OCI-LY1 (cell line): ENCODE data around the gene TTF2.

Experiments
- H2AFZ ChIP-seq: fragments of 200-600 bp; sonication (generic), shearing (Covaris generic); 2 replicates; pipeline ENCODE4 v1.6.0; 2014; ENCODE audit warnings: antibody characterized with exemption, mild to moderate bottlenecking, low read length
- H3F3A ChIP-seq: fragments of 200-600 bp; sonication (generic), shearing (Covaris generic); 2 replicates; pipeline ENCODE4 v1.6.0; 2014; ENCODE audit warnings: mild to moderate bottlenecking, antibody characterized with exemption, low read length, moderate library complexity; ENCODE audit not compliant: insufficient read depth
- H3K27ac ChIP-seq: fragments of 200-600 bp; sonication (generic); 2 replicates; pipeline ENCODE4 v1.5.1; 2014; ENCODE audit warnings: low read length, mixed run types, mild to moderate bottlenecking, low read depth; ENCODE audit not compliant: poor library complexity, severe bottlenecking
- H3K27me3 ChIP-seq: fragments of 200-600 bp; sonication (generic); 2 replicates; pipeline ENCODE4 v1.6.0; 2014; ENCODE audit warnings: antibody characterized with exemption, mild to moderate bottlenecking, low read length, moderate library complexity; ENCODE audit not compliant: insufficient read depth
- H3K36me3 ChIP-seq: fragments of 200-600 bp; sonication (generic); 2 replicates; pipeline ENCODE4 v1.6.1; 2014; ENCODE audit warnings: mild to moderate bottlenecking, antibody characterized with exemption, low read length, moderate library complexity, mixed read lengths; ENCODE audit not compliant: insufficient read depth
- H3K4me1 ChIP-seq: fragments of 200-600 bp; sonication (generic); 2 replicates; pipeline ENCODE4 v1.5.1; 2014; ENCODE audit warnings: mild to moderate bottlenecking, low read length, moderate library complexity; ENCODE audit not compliant: insufficient read depth, severe bottlenecking
- H3K4me2 ChIP-seq: fragments of 200-600 bp; sonication (generic), shearing (Covaris generic); 2 replicates; pipeline ENCODE4 v1.6.1; 2014; ENCODE audit warnings: low read length
- H3K4me3 ChIP-seq: fragments of 200-600 bp; sonication (generic); 2 replicates; pipeline ENCODE4 v1.5.1; 2014; ENCODE audit warnings: low read length, low read depth, mild to moderate bottlenecking, mixed read lengths; ENCODE audit not compliant: poor library complexity, severe bottlenecking
- H3K79me2 ChIP-seq: fragments of 200-600 bp; shearing (Covaris generic); 2 replicates; pipeline ENCODE4 v1.6.1; 2016; ENCODE audit warnings: mixed run types, low read length, mixed read lengths; ENCODE audit not compliant: insufficient read depth
- H3K9ac ChIP-seq: fragments of 200-600 bp; sonication (generic), shearing (Covaris generic); 2 replicates; pipeline ENCODE4 v1.6.1; 2014; ENCODE audit warnings: mild to moderate bottlenecking, low read length, mixed read lengths
- H3K9me2 ChIP-seq: fragments of 200-600 bp; sonication (generic), shearing (Covaris generic); 2 replicates; pipeline ENCODE4 v1.6.1; 2014; ENCODE audit warnings: low read depth, mild to moderate bottlenecking, low read length, mixed read lengths
- H3K9me3 ChIP-seq: fragments of 200-600 bp; shearing (Covaris generic); 2 replicates; pipeline ENCODE4 v1.6.1; 2014; ENCODE audit warnings: low read length, mixed read lengths
- H4K20me1 ChIP-seq: fragments of 200-600 bp; sonication (generic), shearing (Covaris generic); 2 replicates; pipeline ENCODE4 v1.6.0; 2016; ENCODE audit warnings: mild to moderate bottlenecking, low read length; ENCODE audit not compliant: insufficient read depth
- EZH2 ChIP-seq: fragments of 200-600 bp; sonication (generic), shearing (Covaris generic); IDR thresholded peaks from 2 replicates; pipeline ENCODE4 v1.8.0; 2017; ENCODE audit warnings: borderline replicate concordance, mixed run types, mild to moderate bottlenecking, antibody characterized with exemption, low read length, moderate library complexity, mixed read lengths
- TF ChIP-seq, protein P1 (sequence below): fragments of 200-600 bp; sonication (generic), shearing (Covaris generic); IDR thresholded peaks from 2 replicates; pipeline ENCODE4 v1.5.1; 2017; ENCODE audit warnings: mild to moderate bottlenecking, antibody characterized with exemption, low read length, moderate library complexity, mixed read lengths

Gene TTF2

DNA sequence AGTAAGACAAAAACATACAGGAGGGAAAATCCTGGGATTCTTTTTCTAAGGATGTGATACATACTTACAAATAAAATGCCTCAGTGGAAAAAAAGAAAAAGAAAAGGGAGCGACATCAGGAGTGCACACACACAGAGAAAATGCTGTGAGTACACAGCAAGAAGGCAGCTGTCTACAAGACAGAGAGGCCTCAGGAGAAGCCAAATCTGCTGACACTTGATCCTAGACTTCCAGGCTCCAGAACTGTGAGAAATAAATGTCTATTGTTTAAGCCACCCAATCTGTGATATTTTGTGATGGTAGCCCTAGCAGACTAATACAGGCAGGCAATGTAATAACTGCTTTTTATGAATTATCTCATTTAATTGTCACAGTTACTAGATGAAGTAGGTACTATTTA is 78.4 kb downstream of the TTF2 start:
- no peak overlapping the region for H2AFZ ChIP-seq
- H3K9me2 ChIP-seq, result no peaks in the 10 kb centered on the region
- H3K4me3 ChIP-seq, result no peak overlapping the region
- no peaks in the 10 kb centered on the region for H3K9me3 ChIP-seq
- no peak for TF ChIP-seq EZH2
- TF ChIP-seq, protein P1, sequence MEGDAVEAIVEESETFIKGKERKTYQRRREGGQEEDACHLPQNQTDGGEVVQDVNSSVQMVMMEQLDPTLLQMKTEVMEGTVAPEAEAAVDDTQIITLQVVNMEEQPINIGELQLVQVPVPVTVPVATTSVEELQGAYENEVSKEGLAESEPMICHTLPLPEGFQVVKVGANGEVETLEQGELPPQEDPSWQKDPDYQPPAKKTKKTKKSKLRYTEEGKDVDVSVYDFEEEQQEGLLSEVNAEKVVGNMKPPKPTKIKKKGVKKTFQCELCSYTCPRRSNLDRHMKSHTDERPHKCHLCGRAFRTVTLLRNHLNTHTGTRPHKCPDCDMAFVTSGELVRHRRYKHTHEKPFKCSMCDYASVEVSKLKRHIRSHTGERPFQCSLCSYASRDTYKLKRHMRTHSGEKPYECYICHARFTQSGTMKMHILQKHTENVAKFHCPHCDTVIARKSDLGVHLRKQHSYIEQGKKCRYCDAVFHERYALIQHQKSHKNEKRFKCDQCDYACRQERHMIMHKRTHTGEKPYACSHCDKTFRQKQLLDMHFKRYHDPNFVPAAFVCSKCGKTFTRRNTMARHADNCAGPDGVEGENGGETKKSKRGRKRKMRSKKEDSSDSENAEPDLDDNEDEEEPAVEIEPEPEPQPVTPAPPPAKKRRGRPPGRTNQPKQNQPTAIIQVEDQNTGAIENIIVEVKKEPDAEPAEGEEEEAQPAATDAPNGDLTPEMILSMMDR, result no peak
- H4K20me1 ChIP-seq, result no peaks in the 10 kb centered on the region
- no peak overlapping the region for H3K4me2 ChIP-seq
- no peaks in the 10 kb centered on the region for H3K27me3 ChIP-seq
- H3K9ac ChIP-seq, result no peak overlapping the region
- no peaks in the 10 kb centered on the region for H3F3A ChIP-seq
- no peaks in the 10 kb centered on the region for H3K36me3 ChIP-seq
- H3K79me2 ChIP-seq, result no peaks in the 10 kb centered on the region
- H3K4me1 ChIP-seq, result no peaks in the 10 kb centered on the region
- H3K27ac ChIP-seq, result no peak overlapping the region

DNA sequence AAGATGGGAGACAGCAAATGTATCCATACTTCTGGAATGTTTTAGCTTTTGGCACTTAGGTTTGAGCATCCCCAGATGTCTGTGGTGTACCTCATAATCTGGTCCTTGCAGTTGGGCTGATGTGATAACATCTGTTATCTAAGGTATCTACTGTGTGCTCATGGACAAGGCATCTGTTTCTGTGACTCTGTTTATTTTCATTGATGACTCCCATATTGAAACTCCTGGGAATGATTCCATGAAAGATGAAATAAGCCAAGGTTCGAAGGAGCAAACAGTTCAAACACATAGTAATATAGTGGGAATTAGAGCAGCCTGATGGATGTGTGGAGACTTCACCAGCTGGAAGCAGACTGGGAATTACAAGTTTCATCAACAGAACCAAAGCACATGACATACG is 82.1 kb downstream of the TTF2 start:
- Histone ChIP-seq H3K9ac (no peak overlapping the region), H3K9me2 (no peaks in the 10 kb centered on the region), H3K79me2 (no peaks in the 10 kb centered on the region), H3K27ac (no peak overlapping the region), H3F3A (no peaks in the 10 kb centered on the region), H3K4me2 (no peak overlapping the region), H3K4me3 (no peak overlapping the region), H3K36me3 (no peaks in the 10 kb centered on the region), H3K27me3 (no peaks in the 10 kb centered on the region), H3K9me3 (no peaks in the 10 kb centered on the region), H2AFZ (no peak overlapping the region), H3K4me1 (no peaks in the 10 kb centered on the region), H4K20me1 (no peaks in the 10 kb centered on the region)
- TF ChIP-seq, protein P1, result no peak
- TF ChIP-seq EZH2, result no peak

- Histone ChIP-seq H3K9me2 (no peaks in the 10 kb centered on the region), H3K27ac (no peak overlapping the region), H3K4me2 (no peak overlapping the region), H3K27me3 (no peaks in the 10 kb centered on the region), H4K20me1 (no peaks in the 10 kb centered on the region), H3K4me1 (no peaks in the 10 kb centered on the region), H3K79me2 (no peaks in the 10 kb centered on the region), H3F3A (no peaks in the 10 kb centered on the region), H3K36me3 (no peaks in the 10 kb centered on the region), H3K9me3 (no peaks in the 10 kb centered on the region), H3K4me3 (no peak overlapping the region), H3K9ac (no peak overlapping the region), H2AFZ (no peak overlapping the region)
- TF ChIP-seq EZH2, result no peak
- TF ChIP-seq, protein P1, result no peak
Measured at GRCh38 chr1:117143172-117143571, 83.0 kb downstream of the TTF2 start.
